GM18499 (cell line): ENCODE results near the gene PNLDC1.
"Not testable (repeated sequence)": the region's sequence is repeated elsewhere in the genome, so short reads cannot be mapped to it uniquely, and the experiment has no call there.

Source experiments
- ATAC-seq: cut with Tn5 transposase; IDR thresholded peaks from one replicate; pipeline ENCODE4 v1.9.1; 2021; ENCODE audit warnings: moderate number of reproducible peaks; ENCODE audit not compliant: insufficient read depth, unreplicated experiment

Gene PNLDC1

DNA sequence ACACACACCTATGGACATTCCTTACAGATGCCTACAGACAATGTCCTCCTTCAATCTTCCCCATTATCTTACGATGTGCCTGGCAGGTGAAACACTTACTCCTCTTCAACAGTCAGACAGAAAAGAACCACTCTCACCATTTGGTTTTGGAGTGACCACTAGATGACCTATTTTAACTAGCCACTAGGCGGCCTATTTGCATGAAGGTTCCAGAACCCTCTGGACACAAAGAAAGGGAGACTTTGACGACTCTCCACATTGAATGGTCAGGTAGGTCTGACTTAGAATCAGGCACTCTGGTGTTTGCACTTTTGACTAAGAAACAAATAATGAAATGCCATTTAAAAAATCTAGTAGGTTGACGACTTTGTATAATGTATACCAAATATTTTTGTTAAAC, 42.0 kb downstream of the PNLDC1 start:
- no peak for ATAC-seq

DNA sequence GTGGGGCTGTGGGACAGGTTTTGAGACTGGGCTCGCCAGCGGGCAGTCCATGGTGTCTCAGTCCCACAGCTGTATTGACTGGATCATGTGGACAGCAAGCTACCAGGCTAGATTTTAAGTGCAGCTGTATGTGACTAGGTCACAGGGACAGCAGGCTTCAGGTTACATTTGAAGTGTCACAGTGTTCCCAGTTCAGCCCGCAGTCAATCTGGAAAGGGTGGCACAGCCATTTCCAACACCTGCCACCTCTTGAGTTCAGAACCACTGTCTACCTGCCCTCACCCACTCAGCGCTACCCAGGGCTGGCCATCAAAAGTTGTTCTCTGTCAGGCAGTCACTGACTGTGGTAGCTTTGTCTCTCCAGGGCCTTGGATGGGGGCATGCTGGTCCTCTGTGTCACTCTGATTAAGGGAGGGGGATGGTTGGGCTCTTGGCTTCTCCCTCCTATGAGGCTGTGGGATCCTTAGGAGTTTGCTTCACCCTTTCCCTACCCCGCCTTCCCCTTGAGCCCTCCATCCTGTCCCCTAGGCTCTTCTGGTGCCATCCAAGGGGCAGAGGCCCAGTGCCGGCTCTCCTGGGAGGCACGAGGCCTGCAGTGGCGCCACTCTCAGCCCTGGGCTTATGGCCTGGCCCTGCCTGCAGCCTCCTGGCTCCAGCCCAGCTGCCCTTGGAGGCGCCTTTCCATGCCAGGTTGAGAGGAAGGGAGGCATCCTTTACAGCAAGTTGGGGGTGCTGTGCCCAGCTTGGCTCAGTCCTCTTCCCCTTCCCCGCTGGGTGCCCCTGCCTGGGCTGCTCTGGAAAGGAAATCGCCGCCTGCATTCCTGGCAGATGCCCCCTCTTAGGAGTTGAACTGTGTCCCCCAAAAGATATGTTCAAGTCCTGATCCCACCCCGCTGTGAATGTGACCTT, 44.9 kb downstream of the PNLDC1 start:
- no peak for ATAC-seq

DNA sequence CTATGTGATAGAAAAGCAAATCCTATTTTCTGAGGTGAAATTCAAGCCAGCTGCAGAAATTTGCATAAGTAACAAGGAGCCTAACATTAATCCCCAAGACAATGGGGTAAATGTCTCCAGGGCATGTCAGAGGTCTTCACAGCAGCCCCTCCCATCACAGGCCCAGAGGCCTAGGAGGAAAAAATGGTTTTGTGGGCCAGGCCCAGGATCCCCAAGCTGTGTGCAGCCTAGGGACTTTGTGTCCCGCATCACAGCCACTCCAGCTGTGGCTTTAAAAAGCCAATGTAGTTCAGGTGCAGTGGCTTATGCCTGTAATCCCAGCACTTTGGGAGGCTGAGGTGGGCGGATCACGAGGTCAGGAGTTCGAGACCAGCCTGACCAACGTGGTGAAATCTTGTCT, 48.5 kb downstream of the PNLDC1 start:
- ATAC-seq, result not testable (repeated sequence)

DNA sequence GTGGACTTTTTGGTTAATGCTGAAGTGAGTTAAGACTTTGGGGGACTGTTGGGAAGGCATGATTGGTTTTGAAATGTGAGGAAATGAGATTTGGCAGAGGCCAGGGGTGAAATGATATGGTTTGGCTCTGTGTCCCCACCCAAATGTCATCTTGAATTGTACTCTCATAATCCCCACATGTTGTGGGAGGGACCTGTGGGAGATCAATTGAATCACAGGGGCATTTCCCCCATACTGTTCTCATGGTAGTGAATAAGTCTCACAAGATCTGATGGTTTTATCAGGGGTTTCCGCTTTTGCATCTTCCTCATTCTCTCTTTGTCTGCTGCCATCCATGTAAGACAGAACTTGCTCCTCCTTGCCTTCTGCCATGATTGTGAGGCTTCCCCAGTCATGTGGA, 49.8 kb downstream of the PNLDC1 start:
- ATAC-seq, result not testable (repeated sequence)

DNA sequence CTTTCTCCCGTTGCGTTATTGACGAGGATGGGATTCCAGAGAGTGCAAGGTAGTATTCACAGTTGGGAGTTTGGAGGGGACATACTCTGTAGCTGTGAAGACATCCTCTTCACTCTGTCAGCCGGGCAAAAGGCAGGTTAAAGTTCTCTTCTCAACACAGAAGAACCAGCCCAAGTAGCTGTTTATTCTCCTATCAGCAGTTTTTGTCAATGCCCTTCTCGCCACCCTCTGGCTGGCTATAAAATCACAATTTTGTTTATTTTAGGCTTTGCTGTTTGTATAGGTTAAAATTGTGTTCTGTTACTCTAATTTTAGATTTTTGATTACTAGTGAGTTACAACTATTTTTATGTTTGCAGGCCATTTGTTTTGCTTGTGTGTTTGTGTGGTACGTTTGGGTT, 52.8 kb downstream of the PNLDC1 start:
- no peak for ATAC-seq

DNA sequence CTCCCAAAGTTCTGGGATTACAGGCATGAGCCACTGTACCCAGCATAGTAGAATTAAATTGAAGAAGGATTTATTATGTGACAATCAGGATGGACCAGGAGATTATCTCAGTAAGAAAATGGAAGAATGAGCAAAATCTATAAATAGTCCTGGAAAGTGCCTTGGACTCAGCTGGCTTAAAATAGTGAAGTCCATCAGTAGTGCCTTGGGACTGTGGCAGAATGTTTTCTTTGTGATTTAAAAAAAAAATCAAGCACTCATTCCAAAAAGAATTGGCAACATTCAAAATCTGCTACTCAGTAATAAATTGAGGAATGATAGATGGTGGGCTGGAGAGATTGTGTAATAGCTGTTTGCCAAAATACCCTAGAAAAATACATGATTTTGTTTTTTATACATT, 53.7 kb downstream of the PNLDC1 start:
- no peak for ATAC-seq

DNA sequence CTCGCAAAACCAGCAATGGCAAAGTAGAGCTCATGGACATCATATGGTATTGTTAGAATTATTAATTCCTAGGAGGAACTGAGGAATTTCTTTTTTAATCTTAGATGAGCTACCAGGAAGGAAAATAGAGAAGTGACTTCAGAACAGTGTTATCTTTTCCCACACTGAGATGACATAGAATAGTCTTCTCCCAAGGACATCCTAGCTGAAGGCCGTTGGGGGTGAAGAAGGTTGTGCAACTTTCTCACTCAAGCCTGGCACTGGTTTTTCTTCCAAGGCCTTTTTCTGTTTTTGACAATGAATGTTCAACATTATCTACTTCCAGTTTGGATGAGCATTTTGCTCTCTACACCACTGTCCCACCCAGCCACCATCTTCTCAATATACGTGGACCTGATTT, 54.9 kb downstream of the PNLDC1 start:
- ATAC-seq, result no peak

DNA sequence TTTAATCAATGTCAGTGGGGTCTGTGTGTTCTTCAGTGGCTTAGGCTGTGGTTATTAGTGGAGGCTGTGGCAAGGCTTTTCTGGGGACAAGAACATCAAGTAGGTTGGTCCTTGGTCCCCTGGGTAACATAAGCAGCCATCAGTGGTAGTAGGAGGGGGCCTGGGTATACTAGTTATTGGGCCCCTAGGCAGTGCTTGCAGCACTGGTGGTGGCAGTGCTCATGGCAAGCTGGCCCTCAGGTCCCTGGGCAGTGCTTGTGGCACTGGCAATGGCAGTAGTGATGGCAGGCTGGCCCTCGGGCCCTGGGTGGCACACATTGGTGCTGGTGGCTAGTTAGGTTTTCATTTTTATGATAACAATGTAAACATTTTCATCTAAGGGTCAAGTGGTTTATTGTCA, 58.2 kb downstream of the PNLDC1 start:
- no peak for ATAC-seq

DNA sequence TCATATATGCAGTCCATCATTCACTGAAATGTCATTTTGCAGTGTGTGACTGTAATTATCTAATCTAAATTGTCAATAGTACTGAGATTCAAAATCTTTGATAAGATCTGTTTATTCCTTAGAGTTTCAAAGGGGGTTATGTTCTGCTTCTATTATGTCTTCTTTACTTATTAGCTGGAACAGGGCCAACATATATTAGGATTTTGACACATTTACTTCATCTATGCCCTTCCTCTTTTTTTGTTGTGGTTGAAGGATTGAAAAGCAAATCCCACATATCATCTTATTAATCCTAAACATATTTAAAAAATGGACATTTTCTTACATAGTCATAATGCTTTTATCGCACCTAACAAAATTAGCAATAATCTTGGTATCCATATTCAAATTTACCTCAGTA, 60.4 kb downstream of the PNLDC1 start:
- no peak for ATAC-seq

DNA sequence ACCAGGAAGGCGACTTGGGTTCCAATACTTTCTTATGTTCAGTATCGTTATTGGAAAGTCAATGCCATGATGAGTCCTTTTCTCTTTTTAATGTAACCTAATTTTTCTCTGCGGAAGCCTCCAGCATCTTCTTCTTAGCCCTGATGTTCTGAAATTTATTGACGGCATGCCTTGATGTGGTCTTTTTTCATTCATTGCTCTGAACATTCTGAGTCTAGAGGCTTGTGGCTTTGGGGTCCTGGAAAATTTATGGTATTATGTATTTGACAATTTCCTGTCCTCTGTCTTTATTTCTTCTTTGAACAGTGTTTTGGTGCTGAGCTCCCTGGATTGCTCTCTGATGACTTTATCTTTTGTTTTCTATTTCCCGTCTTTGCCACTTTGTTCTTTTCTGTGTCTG, 62.0 kb downstream of the PNLDC1 start:
- no peak for ATAC-seq

DNA sequence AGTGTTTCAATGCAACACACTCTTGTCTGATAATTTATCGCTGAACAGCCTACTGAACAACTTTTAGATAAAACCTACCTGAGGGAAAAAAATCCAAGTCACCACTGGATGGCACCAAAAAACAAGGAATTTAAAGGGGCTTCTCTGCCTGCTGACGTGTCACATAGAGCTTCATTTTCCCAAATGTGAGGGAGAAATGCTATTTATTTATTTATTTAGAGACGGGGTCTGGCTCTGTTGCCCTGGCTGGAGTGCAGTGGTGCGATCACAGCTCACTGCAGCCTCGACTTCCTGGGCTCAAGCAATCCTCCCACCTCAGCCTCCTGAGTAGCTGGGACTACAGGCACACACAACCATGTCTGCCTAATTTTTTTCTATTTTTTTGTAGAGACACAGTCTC, 63.3 kb downstream of the PNLDC1 start:
- ATAC-seq, result not testable (repeated sequence)

DNA sequence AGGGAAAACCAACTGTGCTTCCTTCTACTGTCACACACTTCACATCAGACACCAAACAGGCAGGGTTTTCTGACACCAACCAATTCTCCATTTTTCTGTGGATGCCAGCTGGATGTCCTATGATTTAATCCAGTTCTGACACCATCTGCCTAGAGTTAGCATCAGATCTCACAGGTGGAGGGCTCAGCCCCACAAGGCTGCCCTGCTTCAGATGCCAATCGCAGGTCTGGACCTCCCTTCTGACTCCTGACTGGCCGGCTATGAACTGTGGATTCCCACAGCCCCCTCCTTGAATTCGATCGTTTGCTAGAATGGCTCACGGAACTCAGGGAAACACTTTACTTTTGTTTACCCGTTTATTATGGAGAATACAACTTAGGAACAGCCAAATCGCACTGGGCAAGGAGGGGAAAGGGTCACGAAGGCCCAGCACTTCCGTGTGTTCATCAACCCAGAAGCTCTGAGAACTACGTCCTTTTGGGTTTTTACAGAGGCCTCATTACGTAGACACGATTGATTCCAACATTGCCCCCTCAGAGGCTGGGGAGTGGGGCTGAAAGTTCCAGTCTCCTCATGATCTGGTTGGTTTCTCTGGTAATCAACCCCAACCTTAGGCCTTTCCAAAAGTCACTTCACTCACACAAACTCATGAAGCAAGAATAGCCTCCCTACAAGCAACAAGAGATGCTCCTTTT, 65.3 kb downstream of the PNLDC1 start:
- no peak for ATAC-seq

DNA sequence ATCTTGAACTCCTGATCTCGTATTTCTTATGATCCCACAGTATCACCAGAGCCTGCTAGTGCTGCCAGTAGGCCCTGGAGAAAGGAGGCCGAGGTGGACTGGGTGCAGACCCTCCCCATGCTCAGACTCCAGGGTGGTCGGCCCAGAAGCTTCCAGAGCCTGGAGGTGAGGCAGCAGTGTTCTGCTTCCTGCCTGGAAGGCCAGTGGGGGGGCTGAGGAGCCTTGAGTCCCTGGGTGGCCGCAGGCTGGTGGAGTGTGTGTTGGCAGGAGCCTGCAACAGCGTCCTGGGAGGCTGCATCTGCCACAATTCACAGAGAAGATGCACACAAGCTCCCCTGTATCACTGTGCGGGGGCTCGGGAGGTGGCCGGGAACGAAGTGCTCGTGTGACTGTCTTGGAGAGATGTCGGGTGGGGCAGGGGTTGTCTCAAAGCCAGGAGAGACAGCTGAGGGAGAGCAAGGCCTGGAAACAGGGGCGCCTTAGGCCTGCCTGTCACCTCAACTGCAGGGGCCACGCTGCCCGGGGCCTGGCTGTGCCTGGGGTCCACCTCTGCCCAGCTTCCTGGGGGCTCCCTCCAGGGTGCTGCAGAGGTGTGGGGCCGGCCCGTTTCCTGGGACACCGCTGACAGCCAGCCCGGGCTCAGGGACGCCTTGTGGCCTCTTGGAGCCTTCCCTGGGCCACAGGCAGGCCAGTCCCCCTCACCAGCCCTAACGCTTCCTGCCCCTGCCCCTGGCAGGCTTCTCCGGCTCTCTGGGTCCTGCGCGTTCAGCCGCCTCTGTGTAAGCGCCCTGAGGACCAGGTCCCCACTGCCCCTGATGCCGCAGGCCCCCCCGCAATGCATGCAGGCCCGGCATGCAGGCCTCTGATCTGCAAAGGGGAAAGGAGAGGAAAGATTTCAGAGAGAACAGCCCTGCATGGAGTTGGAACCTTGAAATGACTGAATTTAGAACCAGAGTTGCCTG, 66.5 kb downstream of the PNLDC1 start:
- no peak for ATAC-seq
